ENCODE data around the gene PAPPA.

- TF ChIP-seq MXI1 (IDR thresholded peaks at IDR 0.05; ENCODE audit: low read depth, low read length) (no peak; the same call in 1 of the 2 replicates), TEAD4 (IDR thresholded peaks at IDR 0.05; ENCODE audit: borderline replicate concordance, insufficient read depth) (no peak), POLR2AphosphoS5 (IDR thresholded peaks at IDR 0.05; ENCODE audit: low read depth, low read length) (no peak), SMC3 (IDR thresholded peaks at IDR 0.05; ENCODE audit: low read depth, low read length) (no peak), CHD2 (IDR thresholded peaks at IDR 0.05; ENCODE audit: low read length, partially characterized antibody) (no peak), CTCF (IDR thresholded peaks at IDR 0.05) (no peak), MEF2A (IDR thresholded peaks at IDR 0.05; ENCODE audit: borderline replicate concordance, low read depth) (no peak), RFX5 (IDR thresholded peaks at IDR 0.05; ENCODE audit: low read length) (no peak), EP300 (IDR thresholded peaks at IDR 0.05; ENCODE audit: borderline replicate concordance in 1 of 2, low read depth in 1 of 2, low read length in 1 of 2) (no peak), NRF1 (IDR thresholded peaks at IDR 0.05; ENCODE audit: low read depth, low read length) (no peak), USF2 (IDR thresholded peaks at IDR 0.05; ENCODE audit: borderline replicate concordance, low read depth, low read length) (no peak)
- TF ChIP-seq, protein P1, sequence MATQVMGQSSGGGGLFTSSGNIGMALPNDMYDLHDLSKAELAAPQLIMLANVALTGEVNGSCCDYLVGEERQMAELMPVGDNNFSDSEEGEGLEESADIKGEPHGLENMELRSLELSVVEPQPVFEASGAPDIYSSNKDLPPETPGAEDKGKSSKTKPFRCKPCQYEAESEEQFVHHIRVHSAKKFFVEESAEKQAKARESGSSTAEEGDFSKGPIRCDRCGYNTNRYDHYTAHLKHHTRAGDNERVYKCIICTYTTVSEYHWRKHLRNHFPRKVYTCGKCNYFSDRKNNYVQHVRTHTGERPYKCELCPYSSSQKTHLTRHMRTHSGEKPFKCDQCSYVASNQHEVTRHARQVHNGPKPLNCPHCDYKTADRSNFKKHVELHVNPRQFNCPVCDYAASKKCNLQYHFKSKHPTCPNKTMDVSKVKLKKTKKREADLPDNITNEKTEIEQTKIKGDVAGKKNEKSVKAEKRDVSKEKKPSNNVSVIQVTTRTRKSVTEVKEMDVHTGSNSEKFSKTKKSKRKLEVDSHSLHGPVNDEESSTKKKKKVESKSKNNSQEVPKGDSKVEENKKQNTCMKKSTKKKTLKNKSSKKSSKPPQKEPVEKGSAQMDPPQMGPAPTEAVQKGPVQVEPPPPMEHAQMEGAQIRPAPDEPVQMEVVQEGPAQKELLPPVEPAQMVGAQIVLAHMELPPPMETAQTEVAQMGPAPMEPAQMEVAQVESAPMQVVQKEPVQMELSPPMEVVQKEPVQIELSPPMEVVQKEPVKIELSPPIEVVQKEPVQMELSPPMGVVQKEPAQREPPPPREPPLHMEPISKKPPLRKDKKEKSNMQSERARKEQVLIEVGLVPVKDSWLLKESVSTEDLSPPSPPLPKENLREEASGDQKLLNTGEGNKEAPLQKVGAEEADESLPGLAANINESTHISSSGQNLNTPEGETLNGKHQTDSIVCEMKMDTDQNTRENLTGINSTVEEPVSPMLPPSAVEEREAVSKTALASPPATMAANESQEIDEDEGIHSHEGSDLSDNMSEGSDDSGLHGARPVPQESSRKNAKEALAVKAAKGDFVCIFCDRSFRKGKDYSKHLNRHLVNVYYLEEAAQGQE (IDR thresholded peaks at IDR 0.05; ENCODE audit: low read depth, low read length) = no peak
- TF ChIP-seq, protein P2, sequence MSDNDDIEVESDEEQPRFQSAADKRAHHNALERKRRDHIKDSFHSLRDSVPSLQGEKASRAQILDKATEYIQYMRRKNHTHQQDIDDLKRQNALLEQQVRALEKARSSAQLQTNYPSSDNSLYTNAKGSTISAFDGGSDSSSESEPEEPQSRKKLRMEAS (IDR thresholded peaks at IDR 0.05; ENCODE audit: low read depth) = no peak
Measured at GRCh38 chr9:116342061-116342460, 188.5 kb downstream of the PAPPA start.
